Measurements from ENCODE around the gene S100A13. TPM values are rescaled to one million over a fixed set of nuclear protein-coding genes. Genes with fewer than 3 reads are reported as not detected.
"Not testable (repeated sequence)": the region's sequence is repeated elsewhere in the genome, so short reads cannot be mapped to it uniquely, and the experiment has no call there.

Gene S100A13
- total RNA-seq, 1 donor from 2014 or later, result 17.8 TPM

DNA sequence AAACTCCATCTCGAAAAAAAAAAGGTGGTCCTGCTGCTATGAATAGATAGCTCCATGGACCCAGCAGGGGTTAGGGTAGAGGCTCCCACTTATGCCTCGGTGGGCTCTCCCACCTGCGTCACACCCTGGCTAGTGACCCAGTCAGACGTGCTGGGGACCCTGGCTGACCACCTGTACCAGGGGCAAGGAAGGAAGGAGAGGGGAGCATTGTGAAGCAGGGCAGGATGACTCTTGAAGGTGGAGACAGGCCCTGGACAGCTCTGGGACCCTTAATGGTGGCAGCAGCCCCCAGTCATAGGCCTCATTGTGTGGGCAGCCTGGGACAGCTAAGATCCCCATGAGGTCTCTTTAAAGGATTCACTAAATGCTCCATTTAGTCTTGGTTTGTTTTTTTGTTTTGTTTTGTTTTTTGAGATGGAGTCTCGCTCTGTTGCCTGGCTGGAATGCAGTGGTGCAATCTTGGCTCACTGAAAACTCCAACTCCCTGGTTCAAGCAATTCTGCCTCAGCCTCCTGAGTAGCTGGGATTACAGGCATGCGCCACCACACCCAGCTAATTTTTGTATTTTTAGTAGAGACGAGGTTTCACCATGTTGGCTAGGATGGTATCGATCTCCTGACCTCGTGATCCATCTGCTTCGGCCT, 20.8 kb upstream of the S100A13 start:
- no peak for DNase-seq

DNA sequence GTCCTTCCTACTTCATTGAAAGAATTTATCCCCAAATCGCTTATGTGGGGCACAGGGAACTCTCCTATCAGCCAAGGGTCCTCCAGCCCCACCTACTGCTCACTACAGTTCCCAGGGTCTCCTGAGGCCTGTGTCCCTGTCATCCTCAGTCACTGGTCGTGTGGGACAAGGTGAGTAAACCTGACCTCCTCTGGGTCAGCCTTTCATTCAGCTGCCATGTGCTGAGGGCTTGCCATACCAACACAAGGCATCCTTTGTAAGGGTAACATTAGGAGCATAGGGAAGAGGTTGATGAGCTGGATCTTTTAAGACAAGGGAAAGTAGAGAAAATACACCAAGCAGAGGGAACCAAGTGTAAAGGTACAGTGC, 20.0 kb upstream of the S100A13 start:
- no peak for DNase-seq

DNA sequence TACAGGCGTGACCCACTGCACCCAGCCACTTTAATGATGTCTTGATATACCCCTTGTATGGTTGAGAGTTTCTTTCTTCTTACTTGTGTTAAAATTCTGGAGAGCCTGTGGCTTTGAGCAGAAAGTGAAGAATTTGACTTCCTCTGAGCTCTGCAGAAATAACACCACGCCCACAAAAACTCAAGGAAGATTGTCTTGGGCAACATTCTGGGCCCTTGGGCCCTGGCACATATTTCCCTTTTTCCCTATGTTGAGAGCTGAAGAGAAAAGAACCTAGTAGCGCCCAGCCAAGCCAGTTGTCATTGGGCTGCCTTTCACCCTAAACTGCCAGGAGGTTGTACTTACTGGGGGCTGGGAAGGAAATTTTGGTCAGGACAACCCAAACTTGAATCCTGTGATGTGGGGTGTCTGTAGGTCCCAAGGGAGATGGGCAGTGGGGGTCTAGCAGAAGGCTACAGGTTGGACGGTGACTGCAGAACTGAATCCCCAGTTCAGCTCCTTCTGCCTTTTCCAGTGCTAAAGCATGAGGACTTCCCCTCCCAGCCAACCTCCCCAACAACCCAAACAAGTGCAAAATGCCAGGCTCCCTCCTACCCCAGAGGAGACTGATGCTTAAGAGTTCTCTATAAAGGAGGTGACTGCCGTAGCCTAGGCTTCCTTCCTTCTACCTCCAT, 19.5 kb upstream of the S100A13 start:
- no peak for DNase-seq

DNA sequence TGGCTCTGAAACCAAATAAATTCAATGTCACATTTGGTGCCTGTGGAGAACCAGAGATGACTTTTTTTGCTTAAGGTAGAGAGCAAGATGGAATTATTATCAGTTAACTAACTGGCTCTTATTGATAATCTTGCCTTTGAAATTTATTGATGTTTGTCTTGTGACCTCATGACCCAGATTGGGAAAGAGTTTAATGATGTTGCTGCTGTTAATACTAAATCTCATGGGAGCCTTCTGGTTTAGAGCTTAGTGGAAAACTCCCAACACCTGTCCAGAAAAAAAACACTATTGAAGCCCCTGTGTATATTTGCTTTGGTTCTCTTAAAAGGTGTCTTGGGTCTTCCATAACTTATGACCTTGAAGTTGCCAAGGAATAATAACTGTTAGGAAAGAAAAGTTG, 16.5 kb upstream of the S100A13 start:
- no peak for DNase-seq

DNA sequence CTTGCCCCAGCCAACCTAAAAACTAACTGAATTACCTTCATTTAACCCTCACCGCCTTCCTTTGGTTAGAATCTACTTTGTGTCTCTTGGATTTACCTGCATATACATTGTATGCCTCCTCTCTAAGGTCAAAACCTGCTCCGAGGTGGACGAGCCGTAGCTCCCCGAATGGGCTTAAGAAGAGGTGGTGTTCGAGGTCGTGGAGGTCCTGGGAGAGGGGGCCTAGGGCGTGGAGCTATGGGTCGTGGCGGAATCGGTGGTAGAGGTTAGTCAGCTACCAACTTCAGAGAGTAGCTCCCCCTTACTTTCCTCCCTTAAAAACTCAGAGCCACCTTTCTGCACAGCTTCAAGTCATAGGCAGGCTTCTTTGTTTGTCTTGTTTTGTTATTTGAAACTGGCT, 15.8 kb upstream of the S100A13 start:
- no peak for DNase-seq

DNA sequence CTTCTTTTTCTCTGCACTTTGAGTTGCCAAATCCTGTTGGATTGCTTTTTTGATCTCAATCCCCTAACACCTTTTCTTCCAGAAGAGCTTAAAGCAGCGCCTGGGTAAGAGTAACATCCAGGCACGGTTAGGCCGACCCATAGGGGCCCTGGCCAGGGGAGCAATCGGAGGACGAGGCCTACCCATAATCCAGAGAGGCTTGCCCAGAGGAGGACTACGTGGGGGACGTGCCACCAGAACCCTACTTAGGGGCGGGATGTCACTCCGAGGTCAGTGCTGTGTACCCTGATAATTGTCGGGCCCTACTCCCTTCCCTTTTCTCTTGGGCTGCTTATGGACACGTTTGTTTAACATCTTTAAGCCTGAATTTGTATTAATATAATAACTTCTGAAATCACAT, 14.9 kb upstream of the S100A13 start:
- DNase-seq, result no peak

DNA sequence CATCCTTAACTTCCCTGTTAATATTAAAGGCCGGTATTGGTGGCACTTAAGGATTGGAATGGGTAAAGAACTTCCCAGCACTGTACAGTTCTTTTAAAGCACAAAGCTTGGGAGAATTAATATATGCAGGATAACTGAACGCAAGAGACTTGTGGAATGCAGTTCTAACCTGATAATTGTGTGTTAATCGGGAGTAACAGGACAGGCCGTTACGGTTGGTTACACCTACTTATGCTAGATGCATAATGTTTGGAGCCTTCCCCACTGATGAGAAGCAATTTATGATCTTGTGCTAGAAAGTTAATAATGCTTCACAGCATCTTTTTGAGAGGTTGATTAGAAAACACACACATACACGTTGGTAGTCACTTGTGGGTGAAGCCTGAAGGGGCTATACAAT, 13.6 kb upstream of the S100A13 start:
- no peak for DNase-seq

DNA sequence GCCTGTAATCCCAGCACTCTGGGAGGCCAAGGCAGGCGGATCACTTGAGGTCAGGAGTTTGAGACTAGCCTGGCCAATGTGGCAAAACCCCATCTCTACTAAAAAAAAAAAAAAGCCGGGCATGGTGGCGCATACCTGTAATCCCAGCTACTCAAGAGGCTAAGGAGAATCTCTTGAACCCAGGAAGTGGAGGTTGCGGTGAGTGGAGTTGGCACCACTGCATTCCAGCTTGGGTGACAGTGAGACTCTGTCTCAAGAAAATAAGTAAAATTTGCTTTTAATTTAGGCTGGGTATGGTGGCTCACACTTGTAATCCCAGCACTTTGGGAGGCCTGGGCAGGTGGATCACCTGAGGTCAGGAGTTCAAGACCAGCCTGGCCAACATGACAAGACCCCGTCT, 12.9 kb upstream of the S100A13 start:
- not testable (repeated sequence) for DNase-seq

DNA sequence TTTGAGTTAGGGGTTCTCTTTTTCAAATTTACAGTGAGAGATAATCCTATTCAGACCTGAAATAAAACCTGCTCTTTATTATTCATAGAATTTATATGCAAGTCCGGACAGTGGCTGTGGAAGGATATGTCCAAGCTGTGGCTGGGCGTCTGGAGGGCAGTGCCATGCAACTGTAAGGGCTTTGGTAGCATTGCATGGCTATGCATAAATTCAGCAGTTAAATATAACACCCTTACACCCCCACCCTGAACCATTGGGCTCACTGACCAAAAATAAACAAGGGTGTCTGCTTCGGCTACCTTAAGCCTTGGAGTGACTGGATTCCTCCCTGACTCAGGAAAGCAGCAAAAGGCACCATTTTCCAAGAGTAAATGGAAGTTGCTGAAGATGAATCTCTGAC, 12.0 kb upstream of the S100A13 start:
- DNase-seq, result no peak

DNA sequence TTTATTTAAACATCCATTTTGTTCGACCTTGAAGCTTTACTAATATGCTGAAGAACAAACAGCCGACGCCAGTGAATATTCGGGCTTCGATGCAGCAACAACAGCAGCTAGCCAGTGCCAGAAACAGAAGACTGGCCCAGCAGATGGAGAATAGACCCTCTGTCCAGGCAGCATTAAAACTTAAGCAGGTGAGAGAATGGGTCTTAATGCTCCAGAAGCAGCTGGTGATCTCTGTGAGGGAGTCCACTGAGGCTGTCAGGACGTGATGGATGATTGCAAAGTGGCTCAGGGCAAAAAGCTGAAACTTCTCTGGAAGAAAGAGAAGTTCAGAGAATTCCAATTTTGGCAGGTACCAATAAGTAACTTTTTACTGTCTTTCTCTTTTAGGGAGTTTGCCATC, 11.0 kb upstream of the S100A13 start:
- DNase-seq, result no peak

DNA sequence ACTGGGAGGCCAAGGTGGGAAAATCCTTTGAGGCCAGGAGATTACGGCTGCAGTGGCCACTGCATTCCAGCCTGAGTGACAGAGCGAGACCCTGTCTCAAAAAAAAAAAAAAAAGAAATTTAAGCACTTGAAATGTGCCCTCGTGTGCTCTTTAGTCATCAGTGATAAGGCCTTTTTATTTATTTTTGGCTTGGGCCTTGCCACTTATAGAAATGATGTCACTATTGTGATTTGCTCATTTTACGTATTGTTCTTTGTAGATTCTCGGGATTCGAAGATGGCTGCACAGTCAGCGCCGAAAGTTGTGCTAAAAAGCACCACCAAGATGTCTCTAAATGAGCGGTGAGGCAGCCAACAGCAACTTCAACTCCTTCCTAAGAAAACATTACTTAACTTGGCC, 9.0 kb upstream of the S100A13 start:
- DNase-seq, result no peak

DNA sequence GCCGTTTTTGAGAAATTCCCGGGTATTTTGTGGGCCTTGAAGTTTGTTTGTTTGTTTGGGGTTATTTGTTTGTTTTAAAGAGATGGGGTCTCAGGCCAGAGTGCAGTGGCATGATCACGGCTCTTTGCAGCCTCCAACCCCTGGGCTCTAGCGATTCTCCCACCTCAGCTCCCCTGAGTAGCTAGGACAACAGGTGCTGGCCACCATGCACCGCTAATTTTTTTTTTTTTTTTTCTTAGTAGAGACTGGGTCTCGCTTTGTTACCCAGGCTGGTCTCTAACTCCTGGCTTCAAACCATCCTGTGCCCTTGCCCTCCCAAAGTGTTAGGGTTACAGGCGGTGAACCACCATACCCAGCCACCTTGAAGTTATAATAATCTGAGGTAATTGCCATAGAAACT, 8.6 kb upstream of the S100A13 start:
- DNase-seq, result no peak

DNA sequence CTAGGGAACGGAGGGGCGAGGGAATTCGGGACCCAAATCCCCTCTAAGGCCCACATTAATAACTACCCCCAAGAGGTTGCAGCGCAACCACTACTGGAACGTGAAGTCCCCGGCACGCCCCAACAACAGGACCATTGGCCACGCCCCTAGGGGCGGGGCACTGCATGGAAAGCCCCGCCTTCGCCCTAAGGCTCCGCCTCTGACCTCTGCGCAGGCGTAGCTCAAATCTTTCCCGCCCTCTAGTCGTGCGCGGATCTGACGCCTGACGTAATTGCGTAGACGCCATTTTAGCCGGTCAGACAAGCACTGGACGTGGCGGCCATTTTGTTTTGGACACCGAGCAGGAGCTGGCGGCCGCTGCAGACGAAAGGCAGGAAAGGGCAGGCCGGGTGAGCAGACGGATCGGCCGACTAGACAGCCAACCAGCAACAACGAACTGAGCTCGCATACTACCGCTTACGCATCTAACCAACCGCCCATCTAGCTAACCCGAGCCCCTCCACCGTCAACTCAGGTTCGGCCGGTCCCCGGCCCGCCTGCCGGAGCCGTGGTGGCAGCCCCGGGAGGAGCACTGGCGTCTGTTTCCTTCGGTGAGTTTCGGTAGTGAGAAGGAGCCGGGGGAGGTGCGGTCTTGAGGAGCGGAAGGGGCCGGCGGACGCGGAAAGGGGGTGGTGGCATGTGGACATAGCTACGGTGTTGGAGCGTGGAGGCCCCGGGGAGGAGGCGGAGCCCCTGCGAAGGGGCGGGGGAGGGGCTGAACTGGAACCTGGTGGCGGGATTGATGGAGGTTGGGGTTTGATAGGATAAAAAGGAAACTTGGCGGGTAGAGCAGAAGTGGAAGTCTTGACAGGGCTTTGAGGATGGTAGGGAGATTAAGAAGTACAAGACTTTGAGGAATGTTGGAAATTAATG, 6.7 kb upstream of the S100A13 start, which contains the start of gene CHTOP:
CHTOP (plus strand) TSS at position 313 of the 912 bp plus-strand sequence. CDS start 2,523 bp downstream, outside the sequence.
- DNase-seq, result peak; percentile 99

DNA sequence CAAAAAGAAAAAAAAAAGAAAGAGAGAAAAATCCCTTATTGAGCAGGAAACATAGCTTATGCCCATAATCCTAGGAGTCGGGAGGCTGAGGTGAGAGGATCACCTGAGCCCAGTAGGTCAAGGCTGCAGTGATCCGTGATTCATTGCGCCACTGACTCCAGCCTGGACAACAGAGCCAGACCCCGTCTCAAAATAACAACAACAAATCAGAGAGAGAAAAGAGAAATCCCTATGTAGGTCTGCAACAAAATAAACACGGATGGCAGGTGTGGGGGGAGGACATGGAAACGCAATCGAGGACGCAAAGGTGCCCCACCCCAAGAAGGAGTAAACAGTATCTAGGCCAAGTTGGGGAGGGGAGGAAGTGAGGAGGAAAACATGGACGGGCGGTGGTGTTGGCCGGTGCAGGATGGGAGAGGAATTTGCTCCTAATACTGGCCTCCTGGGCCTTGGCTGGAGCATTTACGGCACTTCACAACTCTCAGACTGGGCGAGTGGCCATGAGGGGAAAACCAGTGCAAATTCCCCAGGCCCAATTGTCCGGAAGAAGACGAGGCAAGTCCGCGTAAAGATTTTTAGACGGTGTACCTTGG, 6.0 kb upstream of the S100A13 start:
- peak; percentile 87 for DNase-seq

DNA sequence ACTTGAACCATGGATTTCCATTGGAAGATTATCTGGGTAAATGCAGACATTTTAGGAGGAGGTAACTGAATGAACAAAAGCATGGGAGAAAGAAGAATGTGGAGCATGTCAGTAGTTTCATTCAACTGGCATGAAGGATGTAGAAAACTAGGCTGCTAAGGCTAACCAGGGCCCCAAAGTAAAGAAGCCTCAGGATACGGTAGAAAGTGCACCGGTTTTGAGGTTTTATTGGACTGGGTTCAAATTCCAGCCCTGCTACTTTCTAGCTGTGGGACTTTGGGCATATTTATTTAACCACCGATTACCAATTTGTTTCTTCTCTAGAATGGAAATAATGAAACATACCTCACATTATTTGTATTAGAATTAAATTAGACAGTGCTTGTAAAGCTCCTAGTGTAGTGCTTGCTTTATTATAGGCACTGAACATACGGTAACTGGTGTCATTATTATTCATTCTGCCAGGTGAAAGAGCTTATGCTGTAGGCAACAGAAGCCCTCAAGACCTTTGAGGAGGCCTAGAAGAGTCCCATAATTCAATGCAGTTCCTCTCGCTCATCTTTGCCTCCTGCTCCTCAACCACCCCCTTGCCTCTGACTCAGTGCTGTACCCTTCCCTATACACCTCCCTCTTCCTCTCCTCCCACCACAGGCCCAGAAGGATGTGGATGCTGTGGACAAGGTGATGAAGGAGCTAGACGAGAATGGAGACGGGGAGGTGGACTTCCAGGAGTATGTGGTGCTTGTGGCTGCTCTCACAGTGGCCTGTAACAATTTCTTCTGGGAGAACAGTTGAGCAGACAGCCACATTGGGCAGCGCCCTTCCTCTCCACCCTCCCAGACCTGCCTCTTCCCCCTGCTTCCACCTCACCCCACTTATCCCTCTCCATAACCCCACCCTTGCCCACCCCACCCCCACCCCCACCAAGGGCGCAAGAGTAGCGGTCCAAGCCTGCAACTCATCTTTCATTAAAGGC, 4.0 kb upstream of the S100A13 start:
- DNase-seq, result no peak

DNA sequence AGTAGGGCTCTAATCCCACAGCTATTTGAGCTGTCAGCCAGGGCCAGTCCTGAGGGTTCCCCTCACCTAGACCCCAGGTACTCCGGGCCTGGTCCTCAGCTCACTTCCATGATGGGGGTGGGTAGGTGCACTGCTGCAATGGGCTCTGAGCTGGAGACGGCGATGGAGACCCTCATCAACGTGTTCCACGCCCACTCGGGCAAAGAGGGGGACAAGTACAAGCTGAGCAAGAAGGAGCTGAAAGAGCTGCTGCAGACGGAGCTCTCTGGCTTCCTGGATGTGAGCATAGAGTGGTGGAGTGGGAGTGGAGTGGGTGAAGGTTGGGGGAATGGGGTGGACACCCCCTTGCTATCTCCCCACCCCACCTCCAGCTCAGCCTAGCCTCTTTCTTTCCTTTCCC, 3.1 kb upstream of the S100A13 start:
- no peak for DNase-seq

DNA sequence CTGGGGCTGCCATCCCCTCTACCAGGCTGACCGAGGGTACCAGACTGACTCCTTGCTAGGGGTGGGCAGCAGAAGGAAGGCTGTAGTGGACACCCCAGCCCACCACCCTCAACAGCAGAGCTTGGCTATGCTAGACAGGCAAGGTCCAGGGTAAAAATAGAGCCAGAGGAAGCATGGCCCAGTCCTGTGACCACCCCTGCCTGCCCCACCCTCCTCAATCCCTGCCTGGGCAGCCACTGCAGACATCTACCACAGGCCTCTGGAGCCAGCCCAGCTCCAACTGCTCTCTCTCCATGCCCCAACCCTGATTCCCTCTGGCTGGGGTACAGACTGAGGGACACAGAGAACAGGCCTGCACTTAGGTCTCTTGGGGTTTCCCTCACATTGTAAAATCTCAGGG, 2.7 kb upstream of the S100A13 start:
- DNase-seq, result no peak

DNA sequence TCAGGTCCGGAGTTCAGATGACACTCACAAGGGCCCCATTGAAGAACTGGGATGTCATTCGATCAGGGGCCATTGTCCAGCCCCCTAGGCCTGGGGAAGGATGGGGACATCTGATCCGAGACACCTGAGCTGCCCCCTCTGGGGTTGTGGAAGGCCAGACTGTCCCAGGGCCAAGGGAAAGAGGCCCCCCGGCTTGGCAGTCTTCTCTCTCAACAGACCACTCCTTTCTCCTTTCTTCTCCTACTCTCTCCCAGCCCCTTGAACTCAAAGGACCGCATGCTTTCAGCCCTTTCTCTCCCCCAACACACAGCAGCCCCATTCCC, 2.0 kb upstream of the S100A13 start:
- no peak for DNase-seq

DNA sequence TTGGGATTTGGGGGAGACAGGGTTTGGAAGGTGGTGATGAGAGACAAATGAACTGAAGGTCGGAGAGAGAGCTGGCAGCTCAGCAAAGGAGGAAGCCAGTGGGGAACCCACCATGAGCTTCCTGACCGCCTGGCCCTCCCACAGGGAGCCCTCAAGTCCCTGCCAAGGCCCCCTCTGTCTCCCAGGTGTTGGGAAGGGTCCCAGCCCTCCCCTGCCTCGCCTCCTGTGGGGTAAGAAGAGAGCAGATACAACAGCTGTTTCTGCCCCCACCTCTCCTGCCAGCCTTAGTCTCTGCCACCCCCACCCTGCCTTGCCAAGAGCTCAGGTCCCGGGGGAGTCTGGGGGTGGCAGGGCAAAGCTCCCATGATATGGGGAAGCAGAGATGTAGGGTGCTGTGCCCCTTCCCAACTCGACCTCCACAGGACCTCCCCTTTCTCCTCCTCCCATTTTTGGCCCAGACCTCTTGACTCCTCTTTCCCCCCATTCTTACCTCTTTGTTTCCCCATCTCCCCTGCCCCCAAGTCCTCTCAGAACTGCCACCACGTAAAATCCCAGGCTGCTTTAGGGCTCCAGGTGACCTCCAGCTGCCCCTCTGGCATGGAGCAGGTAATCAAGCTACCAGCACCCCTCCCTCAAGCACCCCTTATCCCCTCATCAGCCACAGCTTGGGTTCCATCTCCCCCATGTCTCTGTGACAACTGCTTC, 1.5 kb upstream of the S100A13 start:
- DNase-seq, result no peak

DNA sequence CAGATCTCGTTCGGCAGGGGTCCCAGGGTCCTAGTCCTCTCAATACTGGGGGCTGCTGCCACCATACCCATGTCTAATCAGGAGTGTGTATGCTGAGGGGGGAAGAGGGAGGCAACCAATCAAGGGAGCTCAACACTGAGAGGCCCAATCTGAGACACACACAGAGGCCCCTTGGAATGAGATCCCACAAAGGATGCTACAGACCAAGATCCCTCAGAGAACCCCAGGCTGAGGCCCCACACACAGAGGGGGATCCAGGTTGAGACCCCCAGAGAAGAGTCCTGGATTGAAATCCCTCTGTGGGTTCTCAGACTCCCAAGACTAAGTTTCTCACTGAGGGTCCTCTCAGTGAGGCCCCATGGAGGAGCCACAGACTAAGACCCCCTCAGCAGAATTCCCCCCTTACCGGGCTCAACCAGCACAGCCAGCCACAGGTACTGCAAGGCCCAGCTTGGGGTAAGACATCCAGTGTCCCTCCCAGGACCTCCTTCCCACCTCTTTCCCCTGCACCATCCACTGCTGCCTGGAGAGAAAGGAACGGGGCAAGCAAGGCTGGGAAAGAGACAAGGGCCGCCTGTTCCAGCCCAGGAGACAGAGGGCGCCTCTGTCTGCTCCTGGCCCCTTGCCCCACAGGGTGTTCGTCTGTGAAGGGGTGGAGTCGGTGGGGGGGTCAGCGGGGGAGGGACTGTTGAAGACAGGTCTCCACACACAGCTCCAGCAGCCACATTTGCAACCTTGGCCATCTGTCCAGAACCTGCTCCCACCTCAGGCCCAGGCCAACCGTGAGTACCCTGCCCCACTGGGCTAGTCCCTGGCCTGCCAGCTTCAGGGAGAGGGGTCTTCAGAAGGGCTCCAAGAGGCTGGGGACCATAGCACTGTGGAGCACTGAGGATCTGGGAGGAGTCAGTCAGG, 666 bp upstream of the S100A13 start, which contains the start of gene S100A1:
S100A1 (plus strand) TSS at position 720 of the 912 bp plus-strand sequence. CDS start 2,088 bp downstream, outside the sequence.
- no peak for DNase-seq

All from skin of body (tissue), 2 donors.